HEK293 (cell line): ENCODE data around the gene CHST12.

Experiments used
- CTCF ChIA-PET: fragments of 350-600 bp; formaldehyde crosslinking; extraction: SDS; loops from one replicate; lab custom pipeline; 2021; ENCODE audit warnings: antibody characterized with exemption; lab: Yijun Ruan, JAX
- POLR2A ChIA-PET: fragments of 300-600 bp; formaldehyde crosslinking; extraction: SDS; loops from one replicate; lab custom pipeline; 2020; ENCODE audit warnings: antibody characterized with exemption, inconsistent platforms; lab: Yijun Ruan, JAX
- H3K27ac ChIP-seq: fragments of 200-500 bp; sonication (Bioruptor generic); 2 replicates; pipeline ENCODE4 v1.5.1; 2014; ENCODE audit warnings: low read depth, low read length, control low read depth, inconsistent platforms; ENCODE audit errors: extremely low read depth
- H3K36me3 ChIP-seq, 2 experiments: fragments of 200-500 bp in 1 of 2; sonication (Bioruptor generic) in 1 of 2; 1 replicate in 1 of 2; 2 replicates in 1 of 2; pipeline ENCODE4 v1.5.1; 2014 to 2017; ENCODE audit warnings: inconsistent platforms in 2 of 2, low read length in 2 of 2; ENCODE audit not compliant: control insufficient read depth in 2 of 2, insufficient read depth in 1 of 2
- H3K4me1 ChIP-seq: fragments of 200-500 bp; sonication (Bioruptor generic); 2 replicates; pipeline ENCODE4 v1.5.1; 2014; ENCODE audit warnings: mild to moderate bottlenecking, low read length, inconsistent platforms; ENCODE audit not compliant: control insufficient read depth, insufficient read depth
- H3K4me3 ChIP-seq: 2 replicates; pipeline ENCODE4 v1.5.1; 2011; ENCODE audit warnings: low read depth, mild to moderate bottlenecking, control low read depth, low read length, moderate library complexity
- H3K9me3 ChIP-seq: fragments of 200-500 bp; sonication (Bioruptor generic); 2 replicates; pipeline ENCODE4 v1.5.1; 2014; ENCODE audit warnings: low read depth, low read length, inconsistent platforms; ENCODE audit not compliant: control insufficient read depth, insufficient read depth
- KLF1 ChIP-seq: fragments of 450-650 bp; formaldehyde crosslinking; IDR thresholded peaks from 2 replicates; pipeline ENCODE4 v1.5.1; 2016; ENCODE audit warnings: missing biosample characterization, missing genetic modification characterization
- OSR2 ChIP-seq: fragments of 450-650 bp; formaldehyde crosslinking; IDR thresholded peaks from 2 replicates; pipeline ENCODE4 v1.5.1; 2016; ENCODE audit warnings: missing biosample characterization, missing genetic modification characterization
- REST ChIP-seq: fragments of 450-650 bp; formaldehyde crosslinking; IDR thresholded peaks from 2 replicates; pipeline ENCODE4 v1.5.1; 2016; ENCODE audit warnings: missing biosample characterization, missing genetic modification characterization
- YY2 ChIP-seq: fragments of 450-650 bp; formaldehyde crosslinking; IDR thresholded peaks from 2 replicates; pipeline ENCODE4 v1.5.1; 2016; ENCODE audit warnings: missing biosample characterization, missing genetic modification characterization
- ZNF184 ChIP-seq: fragments of 450-650 bp; IDR thresholded peaks from 2 replicates; pipeline ENCODE4 v1.5.1; 2018; ENCODE audit warnings: missing biosample characterization, mild to moderate bottlenecking, missing genetic modification characterization
- ZNF571 ChIP-seq: fragments of 450-650 bp; formaldehyde crosslinking; IDR thresholded peaks from 2 replicates; pipeline ENCODE4 v1.5.0; 2017; ENCODE audit warnings: missing biosample characterization, missing genetic modification characterization
- ZNF580 ChIP-seq: fragments of 450-650 bp; formaldehyde crosslinking; IDR thresholded peaks from 2 replicates; pipeline ENCODE4 v1.5.1; 2016; ENCODE audit warnings: missing biosample characterization, missing genetic modification characterization
- ZNF585B ChIP-seq: fragments of 450-650 bp; formaldehyde crosslinking; IDR thresholded peaks from 2 replicates; pipeline ENCODE4 v1.5.1; 2016; ENCODE audit warnings: missing biosample characterization, missing genetic modification characterization
- ZSCAN18 ChIP-seq: fragments of 450-650 bp; formaldehyde crosslinking; IDR thresholded peaks from 2 replicates; pipeline ENCODE4 v1.5.1; 2016; ENCODE audit warnings: missing biosample characterization, missing genetic modification characterization

The CHST12 gene

GRCh38 chr7:2383543-2384274 is 19.7 kb upstream of the CHST12 start:
- POLR2A ChIA-PET: interaction anchor here (0.9 to 1.2 kb wide), 2 partner anchors 16 to 19 kb away, joined by 3 to 4 read pairs; partner anchors contain the start of gene CHST12
- TF ChIP-seq ZNF184 (tag by site-specific recombination): no peak
- no peak for TF ChIP-seq ZNF580 (tag by site-specific recombination)
- no peak for TF ChIP-seq YY2 (tag by site-specific recombination)
- no peak for TF ChIP-seq ZNF571 (tag by site-specific recombination)
- TF ChIP-seq KLF1: no peak
- TF ChIP-seq REST: no peak
- TF ChIP-seq ZNF585B (tag by site-specific recombination): no peak
- TF ChIP-seq ZSCAN18 (tag by site-specific recombination): no peak
- Histone ChIP-seq H3K4me3 (no peak overlapping the region), H3K27ac (no peak overlapping the region), H3K9me3 (no peaks in the 10 kb centered on the region), H3K4me1 (no peaks in the 10 kb centered on the region), H3K36me3 (peaks cover 0 to 42% of the 10 kb centered on the region in 2 experiments; a peak in 2 of 3 replicates)
- CTCF ChIA-PET: interaction anchor here (0.6 to 1.9 kb wide), 5 partner anchors 28 to 85 kb away, joined by 3 to 7 read pairs (median 3); no protein-coding TSS in a partner anchor

- ChIA-PET POLR2A (interaction anchor here (0.9 to 1.2 kb wide), 2 partner anchors 16 to 18 kb away, joined by 3 to 4 read pairs; partner anchors contain the start of gene CHST12), CTCF (interaction anchor here (0.9 to 1.9 kb wide), 4 partner anchors 28 to 85 kb away, joined by 3 to 7 read pairs (median 4); no protein-coding TSS in a partner anchor)
- no peaks in the 10 kb centered on the region for H3K4me1 ChIP-seq
- H3K4me3 ChIP-seq: no peak overlapping the region
- TF ChIP-seq REST (peak; percentile 79), OSR2 (tag by site-specific recombination) (no peak)
- no peaks in the 10 kb centered on the region for H3K9me3 ChIP-seq
- H3K36me3 ChIP-seq: peaks cover 0 to 33% of the 10 kb centered on the region in 2 experiments; a peak in 2 of 3 replicates
- no peak overlapping the region for H3K27ac ChIP-seq
Observed at GRCh38 chr7:2384354-2385243, 18.8 kb upstream of the CHST12 start.
